DMS79 treated with DMSO at 0.1 percent for 48 hours (cell line): ENCODE results near the gene SLC2A9.

ENCODE experiments used
- DNase-seq: peaks from one replicate; lab custom pipeline; 2025; lab: John Stamatoyannopoulos, UW

SLC2A9 gene

DNA sequence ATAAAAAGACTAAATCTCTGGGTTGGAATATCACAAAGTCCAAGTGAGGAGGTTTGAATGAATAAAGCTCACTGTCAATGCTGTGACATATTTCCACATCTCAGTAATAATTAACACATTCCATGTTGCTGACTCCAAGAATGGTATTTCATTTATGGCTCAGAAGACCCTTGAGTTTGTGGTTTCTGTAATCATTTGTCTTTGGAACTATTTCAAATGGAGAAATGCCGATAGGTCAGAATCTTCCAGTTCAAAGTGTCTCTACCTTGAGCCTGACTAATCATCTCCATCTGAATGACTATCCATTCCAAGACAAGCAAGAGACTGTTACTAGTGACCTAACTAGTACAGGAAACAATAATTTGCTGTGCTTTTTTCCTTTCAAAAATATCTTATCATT lies 24.2 kb upstream of the SLC2A9 start:
- DNase-seq: no peak

GRCh38 chr4:10041036-10041435 lies 19.7 kb upstream of the SLC2A9 start:
- DNase-seq: no peak

GRCh38 chr4:10040049-10040892 lies 19.0 kb upstream of the SLC2A9 start:
- DNase-seq: no peak

DNA sequence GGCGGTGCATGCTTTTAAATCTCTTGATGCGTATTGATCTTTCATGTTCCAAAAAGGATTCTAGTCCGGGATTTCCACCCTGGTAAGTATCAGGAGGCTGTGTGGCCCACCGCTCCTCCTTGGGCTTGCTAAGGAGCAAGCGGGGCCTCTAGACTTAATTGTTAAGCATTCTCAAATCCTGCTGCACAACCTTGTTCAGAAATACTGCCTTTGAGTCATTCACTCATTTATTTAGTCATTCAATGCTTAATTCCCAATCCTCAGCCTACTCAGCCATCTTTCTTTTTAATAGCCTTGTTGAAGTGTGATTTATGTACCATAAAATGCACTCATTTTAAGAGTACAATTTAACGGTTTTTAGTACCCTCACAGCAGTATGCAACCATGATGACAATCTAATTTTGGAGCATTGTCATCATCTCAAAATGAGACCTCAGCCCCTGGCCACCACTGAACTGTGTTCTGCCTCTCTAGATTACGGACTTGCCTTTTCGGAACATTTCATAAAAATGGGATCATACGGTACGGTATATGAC lies 15.6 kb upstream of the SLC2A9 start:
- no peak for DNase-seq

DNA sequence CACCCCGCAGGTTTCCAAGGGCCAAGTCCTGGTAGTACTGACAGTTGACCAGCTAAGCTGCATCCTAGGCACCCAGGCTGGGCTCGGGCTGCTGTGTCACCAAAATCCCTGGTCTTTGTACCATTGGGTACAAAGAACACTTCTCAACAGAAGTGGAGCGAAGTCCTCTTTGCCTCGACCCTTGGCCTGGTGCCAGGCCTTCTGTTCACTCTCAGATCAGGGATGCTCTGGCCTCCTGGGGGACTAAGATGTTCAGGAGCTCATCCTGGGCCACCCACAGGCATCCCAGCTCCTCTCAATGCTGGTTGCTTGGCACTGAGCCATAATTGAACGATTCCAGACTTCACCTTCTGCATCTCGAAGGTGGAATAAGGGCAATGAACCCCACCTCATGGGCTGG lies 13.8 kb upstream of the SLC2A9 start:
- no peak for DNase-seq

- no peak for DNase-seq
These were observed 13.4 kb upstream of the SLC2A9 start for GRCh38 chr4:10034612-10035104.

DNA sequence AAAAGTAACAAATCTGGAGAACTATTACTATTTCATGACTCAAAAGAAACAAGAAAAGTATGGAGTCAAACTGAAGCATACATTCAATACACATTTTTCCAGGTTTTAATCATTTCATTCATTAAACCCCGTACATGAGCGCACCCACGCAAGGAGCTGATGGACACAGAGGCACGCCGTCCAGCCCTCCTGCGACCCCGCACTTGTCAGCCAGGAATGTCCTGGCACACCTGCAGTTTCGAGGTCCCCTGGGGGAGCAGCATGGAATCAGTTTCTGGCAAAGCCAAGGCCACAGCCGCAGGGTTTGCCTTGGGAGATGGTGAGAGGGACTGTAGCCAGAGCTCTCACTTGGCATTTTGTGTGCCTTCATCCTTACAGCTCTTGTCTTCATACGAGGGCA lies 12.8 kb upstream of the SLC2A9 start:
- DNase-seq: no peak

DNA sequence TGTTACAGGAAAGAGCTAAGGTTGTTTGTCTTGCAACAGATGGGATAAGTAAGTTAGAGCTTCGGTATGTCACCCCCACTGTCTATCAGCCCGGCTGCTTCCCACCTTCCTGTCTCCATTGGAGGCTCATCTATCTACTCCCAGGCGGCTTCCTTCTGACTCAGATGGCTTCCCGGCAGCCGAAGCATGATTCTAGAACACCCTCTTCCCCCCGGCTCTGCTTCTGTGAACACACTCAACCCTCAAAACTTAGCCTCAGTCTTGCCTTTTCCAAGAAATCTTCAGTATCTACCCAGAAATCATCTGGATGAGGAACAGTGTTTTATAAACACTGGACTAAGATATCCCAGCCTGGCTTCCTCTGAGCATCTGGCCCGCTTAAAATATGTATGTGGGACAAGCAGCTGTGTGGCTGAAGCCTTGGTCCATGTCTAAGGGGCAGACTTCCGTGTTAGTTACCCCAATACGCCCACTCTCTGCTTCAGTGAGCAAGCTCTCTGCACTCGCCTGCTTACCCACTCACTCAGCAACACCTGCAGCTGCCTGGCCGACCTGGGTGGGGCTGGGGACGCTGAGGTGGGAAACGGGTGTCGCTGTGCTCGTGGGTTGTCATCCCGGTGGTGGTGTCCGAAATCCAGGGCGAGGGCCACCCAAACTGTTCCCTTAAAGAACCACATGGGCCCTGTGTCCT lies 12.0 kb upstream of the SLC2A9 start:
- DNase-seq: no peak

GRCh38 chr4:10032625-10033024 lies 11.3 kb upstream of the SLC2A9 start:
- no peak for DNase-seq

- no peak for DNase-seq
These were observed 10.6 kb upstream of the SLC2A9 start for GRCh38 chr4:10031668-10032590.

GRCh38 chr4:10030972-10031667 lies 9.8 kb upstream of the SLC2A9 start:
- no peak for DNase-seq

DNA sequence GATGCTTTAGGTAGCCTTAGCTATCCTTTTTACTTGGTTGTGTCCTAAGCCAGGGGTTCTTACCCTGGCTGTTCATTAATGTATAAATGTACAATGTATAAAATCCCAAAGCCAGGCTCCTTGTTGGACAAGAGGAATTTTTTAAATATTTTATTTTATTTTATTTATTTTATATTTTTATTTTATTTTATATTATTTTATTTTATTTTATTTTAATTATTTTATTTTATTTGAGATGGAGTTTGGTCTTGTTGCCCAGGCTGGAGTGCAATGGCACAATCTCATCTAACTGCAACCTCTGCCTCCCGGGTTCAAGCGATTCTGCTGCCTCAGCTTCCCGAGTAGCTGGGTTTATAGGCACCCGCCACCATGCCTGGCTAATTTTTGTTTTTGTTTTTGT lies 8.1 kb upstream of the SLC2A9 start:
- DNase-seq: no peak

- no peak for DNase-seq
These were observed 7.6 kb upstream of the SLC2A9 start for GRCh38 chr4:10028910-10029309.

GRCh38 chr4:10026485-10026884 lies 5.2 kb upstream of the SLC2A9 start:
- DNase-seq: no peak

DNA sequence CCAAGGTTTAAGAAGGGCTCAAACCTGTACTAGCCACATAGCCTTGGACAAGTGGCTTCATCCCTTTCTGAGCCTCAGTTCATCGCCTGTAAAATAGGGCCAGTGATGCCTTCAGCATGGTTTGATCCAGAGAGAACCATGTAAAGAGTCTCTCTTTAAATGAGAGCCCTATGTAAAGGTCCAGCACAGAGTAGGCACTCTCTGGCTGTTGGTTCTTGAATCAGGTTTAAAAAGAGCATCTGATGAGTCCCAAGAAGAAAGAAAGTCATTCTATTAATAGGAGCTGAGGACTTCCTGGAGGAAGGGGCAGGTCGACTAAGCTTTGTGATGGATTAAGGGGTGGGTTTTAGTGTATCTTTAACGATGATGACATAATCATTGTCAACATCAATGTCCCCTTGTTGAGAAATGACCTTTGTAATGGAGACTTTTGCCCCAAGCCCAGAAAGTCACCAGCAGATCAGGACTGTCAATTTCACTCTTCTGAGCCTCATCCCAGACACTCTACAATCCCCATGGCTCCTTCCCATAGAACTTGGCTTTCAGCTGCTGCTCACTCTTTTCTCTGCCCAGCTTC lies 4.0 kb upstream of the SLC2A9 start:
- DNase-seq: no peak

DNA sequence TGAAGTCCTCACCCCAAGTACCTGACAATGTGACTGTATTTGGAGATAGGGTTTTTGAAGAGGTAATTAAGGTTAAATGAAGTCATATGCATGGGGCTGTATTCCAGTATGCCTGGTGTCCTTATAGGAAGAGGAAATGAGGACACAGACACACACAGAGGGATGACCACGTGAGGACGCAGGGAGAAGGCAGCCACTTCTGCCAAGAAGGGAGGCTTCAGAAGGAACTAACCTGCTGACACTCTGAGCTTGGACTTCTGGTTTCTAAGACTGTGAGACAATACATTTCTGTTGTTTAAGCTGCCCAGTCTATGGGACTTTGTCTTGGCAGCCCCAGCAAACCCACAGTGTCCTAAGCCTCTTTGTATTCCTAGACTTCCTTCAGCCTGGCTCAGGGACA lies 3.0 kb upstream of the SLC2A9 start:
- DNase-seq: no peak

- no peak for DNase-seq
These were observed 2.5 kb upstream of the SLC2A9 start for GRCh38 chr4:10023806-10024205.

GRCh38 chr4:10023050-10023419 lies 1.7 kb upstream of the SLC2A9 start:
- no peak for DNase-seq

DNA sequence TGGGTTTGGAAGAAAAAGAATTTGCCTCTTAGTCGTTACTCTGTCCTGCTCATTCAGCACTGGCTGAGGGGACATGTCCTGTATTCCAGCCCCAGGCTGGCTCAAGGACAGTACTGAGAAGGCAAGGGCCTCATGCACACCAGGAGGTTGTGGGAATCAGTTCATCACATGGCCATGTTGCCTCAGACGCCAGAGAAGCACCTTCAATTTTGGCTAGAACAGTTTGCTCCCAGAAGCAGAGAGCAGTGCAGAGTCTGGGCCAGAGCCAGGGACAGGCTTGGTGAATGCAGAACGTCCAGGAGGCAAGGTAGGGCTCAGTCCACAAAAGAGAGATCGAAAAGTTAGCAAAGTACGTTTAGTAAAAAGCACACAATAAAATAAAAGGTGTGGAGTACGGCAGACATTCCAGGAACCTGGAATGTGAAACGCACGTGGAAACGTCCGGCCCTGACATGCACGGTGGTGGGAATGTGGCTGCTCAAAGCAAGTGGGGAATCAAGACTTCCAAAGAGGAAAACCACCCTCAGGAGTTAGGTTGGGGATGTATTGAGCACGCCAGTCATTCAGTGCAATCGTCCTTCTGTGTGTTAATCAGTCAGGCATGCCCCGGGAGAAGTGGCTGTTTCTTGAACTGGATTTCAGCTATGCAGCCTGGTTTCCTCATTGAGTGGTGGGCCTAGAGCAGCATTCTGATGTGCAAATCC lies 1.2 kb upstream of the SLC2A9 start:
- no peak for DNase-seq

DNA sequence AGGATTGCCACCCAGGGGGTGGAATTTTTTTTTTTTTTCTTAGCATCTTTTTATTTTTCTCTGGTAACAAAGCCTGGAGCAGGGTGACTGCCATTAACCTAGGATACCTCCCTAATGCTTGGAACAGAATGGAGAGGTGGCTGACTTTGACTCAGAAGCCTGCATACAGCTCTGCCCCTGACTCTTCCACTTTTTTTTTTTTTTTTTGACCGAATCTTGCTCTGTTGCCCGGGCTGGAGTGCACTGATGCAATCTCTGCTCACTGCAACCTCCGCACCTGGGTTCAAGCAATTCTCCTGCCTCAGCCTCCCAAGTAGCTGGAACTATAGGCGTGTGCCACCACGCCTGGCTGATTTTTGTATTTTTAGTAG lies 341 bp upstream of the SLC2A9 start:
- DNase-seq: no peak

DNA sequence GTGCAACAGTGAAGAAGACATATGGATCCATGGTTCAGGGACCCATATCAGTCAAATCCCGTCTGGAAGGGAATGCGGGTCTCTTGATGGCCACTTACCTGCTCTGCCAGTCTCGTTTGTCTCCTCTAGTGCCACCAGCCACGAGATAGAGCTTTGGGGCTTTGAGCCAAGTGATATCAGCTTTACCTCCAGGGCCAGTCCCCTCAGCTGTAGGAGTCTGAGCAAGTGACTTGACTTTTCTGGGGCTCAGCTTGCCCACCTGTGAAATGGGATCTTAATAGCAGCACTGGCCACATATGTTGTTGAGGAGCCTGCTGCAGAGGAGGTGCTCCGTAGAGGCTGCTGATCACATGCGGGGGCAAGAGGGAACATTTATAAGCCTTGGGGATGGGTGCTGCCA lies 1.2 kb downstream of the SLC2A9 start:
- DNase-seq: no peak
